ENCODE data around the gene CBFA2T3.

The CBFA2T3 gene

GRCh38 chr16:88864099-88864498 lies 112.9 kb downstream of the CBFA2T3 start:
- Histone ChIP-seq H3K36me3 (peaks cover 34% of the 10 kb centered on the region), H3K4me2 (peak overlapping the region; percentile 53), H3K4me3 (no peak overlapping the region), H3K27me3 (peaks cover 6% of the 10 kb centered on the region), H3K9ac (no peak overlapping the region), H3K9me3 (no peaks in the 10 kb centered on the region), H3K4me1 (peaks cover 81% of the 10 kb centered on the region), H4K20me1 (peaks cover 32% of the 10 kb centered on the region), H3K27ac (no peak overlapping the region)
- no peak for TF ChIP-seq Cebpa-rat (IDR thresholded peaks at IDR 0.05)

- TF ChIP-seq Cebpa-rat (IDR thresholded peaks at IDR 0.05): no peak
- peaks cover 34% of the 10 kb centered on the region for H3K36me3 ChIP-seq
- H3K4me3 ChIP-seq: no peak overlapping the region
- H3K27me3 ChIP-seq: no peaks in the 10 kb centered on the region
- H3K4me1 ChIP-seq: peaks cover 81% of the 10 kb centered on the region
- H3K27ac ChIP-seq: no peak overlapping the region
- no peak overlapping the region for H3K9ac ChIP-seq
- no peaks in the 10 kb centered on the region for H3K9me3 ChIP-seq
- peak overlapping the region; percentile 53 for H3K4me2 ChIP-seq
- H4K20me1 ChIP-seq: peaks cover 32% of the 10 kb centered on the region
Measured at GRCh38 chr16:88863426-88863825, 113.6 kb downstream of the CBFA2T3 start.

- no peak overlapping the region for H3K9ac ChIP-seq
- H3K27ac ChIP-seq: no peak overlapping the region
- no peaks in the 10 kb centered on the region for H3K27me3 ChIP-seq
- H3K4me3 ChIP-seq: no peak overlapping the region
- peaks cover 81% of the 10 kb centered on the region for H3K4me1 ChIP-seq
- H3K4me2 ChIP-seq: no peak overlapping the region
- peaks cover 37% of the 10 kb centered on the region for H4K20me1 ChIP-seq
- H3K9me3 ChIP-seq: no peaks in the 10 kb centered on the region
- H3K36me3 ChIP-seq: peaks cover 34% of the 10 kb centered on the region
- no peak for TF ChIP-seq Cebpa-rat (IDR thresholded peaks at IDR 0.05)
Measured at GRCh38 chr16:88862968-88863367, 114.0 kb downstream of the CBFA2T3 start.

GRCh38 chr16:88861359-88861758 lies 115.6 kb downstream of the CBFA2T3 start:
- peaks cover 39% of the 10 kb centered on the region for H4K20me1 ChIP-seq
- H3K9ac ChIP-seq: peak overlapping the region; percentile 42; the same call in 1 of the 2 replicates
- H3K27ac ChIP-seq: peak overlapping the region; percentile 58; the same call in 1 of the 2 replicates
- no peak for TF ChIP-seq Cebpa-rat (IDR thresholded peaks at IDR 0.05)
- peaks cover 34% of the 10 kb centered on the region for H3K36me3 ChIP-seq
- H3K4me2 ChIP-seq: peak overlapping the region; percentile 85
- no peaks in the 10 kb centered on the region for H3K9me3 ChIP-seq
- no peaks in the 10 kb centered on the region for H3K27me3 ChIP-seq
- peaks cover 70% of the 10 kb centered on the region for H3K4me1 ChIP-seq
- H3K4me3 ChIP-seq: no peak overlapping the region

- Histone ChIP-seq H3K27ac (peak overlapping the region; percentile 58; the same call in 1 of the 2 replicates), H3K9ac (peak overlapping the region; percentile 42)
- peak; percentile 63; the same call in 1 of the 2 replicates for TF ChIP-seq Cebpa-rat (IDR thresholded peaks at IDR 0.05)
Measured at GRCh38 chr16:88859381-88860091, 117.5 kb downstream of the CBFA2T3 start.

GRCh38 chr16:88857728-88858339 lies 119.2 kb downstream of the CBFA2T3 start:
- H3K27me3 ChIP-seq: no peaks in the 10 kb centered on the region

More at GRCh38 chr16:88859381-88860091, 117.5 kb downstream of the CBFA2T3 start:
- Histone ChIP-seq H3K4me2 (peak overlapping the region; percentile 85), H3K36me3 (peaks cover 34% of the 10 kb centered on the region), H3K4me1 (peaks cover 78% of the 10 kb centered on the region), H3K4me3 (0 out of 2 replicates have a peak overlapping the region, but pooled peaks have one; percentile 9), H3K9me3 (no peaks in the 10 kb centered on the region), H4K20me1 (peaks cover 56% of the 10 kb centered on the region), H3K27me3 (no peaks in the 10 kb centered on the region)

GRCh38 chr16:88856828-88857727 lies 119.9 kb downstream of the CBFA2T3 start, which contains the start of the genes GALNS and TRAPPC2L:
GALNS (minus strand) TSS chr16:88856947; CDS start chr16:88856877, 70 bp downstream.
TRAPPC2L (plus strand) TSS chr16:88857127; CDS start chr16:88857151, 24 bp downstream.
- peak within 1 kb of the TSS; percentile 88 for H3K9ac ChIP-seq
- H3K9me3 ChIP-seq: no peaks in the 10 kb centered on the region
- H4K20me1 ChIP-seq: peaks cover 80% of the 10 kb centered on the region
- peak within 1 kb of the TSS; percentile 89 for H3K27ac ChIP-seq
- H3K4me3 ChIP-seq: peak within 1 kb of the TSS; percentile 94
- H3K4me2 ChIP-seq: peak within 1 kb of the TSS; percentile 97
- peaks cover 74% of the 10 kb centered on the region for H3K4me1 ChIP-seq
- H3K27me3 ChIP-seq: no peaks in the 10 kb centered on the region
- peaks cover 31% of the 10 kb centered on the region for H3K36me3 ChIP-seq
- no peak for TF ChIP-seq Cebpa-rat (IDR thresholded peaks at IDR 0.05)

More at GRCh38 chr16:88857728-88858339, 119.2 kb downstream of the CBFA2T3 start:
- Histone ChIP-seq H3K9ac (peak overlapping the region; percentile 88), H3K4me1 (peaks cover 74% of the 10 kb centered on the region), H3K4me2 (peak overlapping the region; percentile 85), H3K27ac (peak overlapping the region; percentile 89), H3K36me3 (peaks cover 38% of the 10 kb centered on the region), H3K4me3 (peak overlapping the region; percentile 94), H4K20me1 (peaks cover 73% of the 10 kb centered on the region), H3K9me3 (no peaks in the 10 kb centered on the region)
- no peak for TF ChIP-seq Cebpa-rat (IDR thresholded peaks at IDR 0.05)

- Histone ChIP-seq H3K4me2 (peak overlapping the region; percentile 97), H3K9ac (peak overlapping the region; percentile 88), H3K4me3 (peak overlapping the region; percentile 94), H4K20me1 (peaks cover 83% of the 10 kb centered on the region), H3K9me3 (no peaks in the 10 kb centered on the region), H3K4me1 (peaks cover 67% of the 10 kb centered on the region), H3K27me3 (no peaks in the 10 kb centered on the region), H3K27ac (peak overlapping the region; percentile 89), H3K36me3 (peaks cover 30% of the 10 kb centered on the region)
- TF ChIP-seq Cebpa-rat (IDR thresholded peaks at IDR 0.05): no peak
Measured at GRCh38 chr16:88856122-88856827, 120.7 kb downstream of the CBFA2T3 start.
